GM18519 (cell line): ENCODE results near the gene PPP1R9B.

Source experiments
- ATAC-seq: cut with Tn5 transposase; IDR thresholded peaks from one replicate; pipeline ENCODE4 v1.9.1; 2021; ENCODE audit warnings: mild to moderate bottlenecking, moderate library complexity; ENCODE audit not compliant: unreplicated experiment, low FRiP score

PPP1R9B gene

GRCh38 chr17:50129728-50130558 lies 20.5 kb downstream of the PPP1R9B start, which contains the start of gene SAMD14:
Gene SAMD14 (minus strand): TSS chr17:50130160. CDS start chr17:50124959, 5,201 bp downstream.
- ATAC-seq: no peak

- no peak for ATAC-seq
These were observed 21.1 kb downstream of the PPP1R9B start for GRCh38 chr17:50129353-50129727.

GRCh38 chr17:50128441-50129352 lies 21.8 kb downstream of the PPP1R9B start:
- no peak for ATAC-seq

- ATAC-seq: no peak
These were observed 22.6 kb downstream of the PPP1R9B start for GRCh38 chr17:50127697-50128361.

GRCh38 chr17:50125420-50125997 lies 25.0 kb downstream of the PPP1R9B start:
- no peak for ATAC-seq

GRCh38 chr17:50123649-50124349 lies 26.7 kb downstream of the PPP1R9B start:
- no peak for ATAC-seq

- no peak for ATAC-seq
These were observed 27.5 kb downstream of the PPP1R9B start for GRCh38 chr17:50122945-50123344.

- ATAC-seq: no peak
These were observed 29.8 kb downstream of the PPP1R9B start for GRCh38 chr17:50120475-50121253.

GRCh38 chr17:50118828-50119218 lies 31.7 kb downstream of the PPP1R9B start:
- ATAC-seq: no peak

- no peak for ATAC-seq
These were observed 32.2 kb downstream of the PPP1R9B start for GRCh38 chr17:50118076-50118827.

- ATAC-seq: no peak
These were observed 33.0 kb downstream of the PPP1R9B start for GRCh38 chr17:50117202-50118051.

- ATAC-seq: no peak
These were observed 34.7 kb downstream of the PPP1R9B start for GRCh38 chr17:50115756-50116155.

- no peak for ATAC-seq
These were observed 35.6 kb downstream of the PPP1R9B start for GRCh38 chr17:50114849-50115357.

- no peak for ATAC-seq
These were observed 36.1 kb downstream of the PPP1R9B start for GRCh38 chr17:50114401-50114800.

GRCh38 chr17:50113624-50114320 lies 36.7 kb downstream of the PPP1R9B start:
- ATAC-seq: no peak

GRCh38 chr17:50112694-50113093 lies 37.8 kb downstream of the PPP1R9B start:
- no peak for ATAC-seq
